GM12891 (cell line): ENCODE results near the gene ERFE.

ENCODE experiments used
- POLR2A ChIP-seq: IDR thresholded peaks from 2 replicates; pipeline ENCODE4 v1.6.1; 2011; ENCODE audit warnings: low read depth, low read length, control low read depth
- POLR2AphosphoS5 ChIP-seq: IDR thresholded peaks from 2 replicates; pipeline ENCODE4 v1.6.1; 2011; ENCODE audit warnings: low read depth, low read length, control low read depth
- SPI1 ChIP-seq: IDR thresholded peaks from 2 replicates; pipeline ENCODE4 v1.6.1; 2011; ENCODE audit warnings: low read depth, low read length, control low read depth

- TF ChIP-seq POLR2AphosphoS5, result no peak
- TF ChIP-seq SPI1, result no peak
- TF ChIP-seq POLR2A, result no peak
Observed at GRCh38 chr2:238164906-238165287, 6.1 kb downstream of the ERFE start.
